Mesothelial cell of epicardium (in vitro differentiated cells): ENCODE measurements around the gene DDX3X. TPM values are rescaled to one million over a fixed set of nuclear protein-coding genes. Genes with fewer than 3 reads are reported as not detected.

ENCODE experiments used
- DNase-seq, 2 experiments: peaks; one replicate each; pipeline ENCODE4 v3.0.0; 2021; ENCODE audit warnings: low spot score in 2 of 2; ENCODE audit not compliant: unreplicated experiment in 2 of 2
- H3K27ac Mint-ChIP-seq: 2 replicates; pipeline ENCODE4 v1.8.0; 2021; ENCODE audit warnings: mixed read lengths
- H3K27me3 Mint-ChIP-seq: 2 replicates; pipeline ENCODE4 v1.8.0; 2021; ENCODE audit warnings: low read depth, mixed read lengths
- H3K36me3 Mint-ChIP-seq: 2 replicates; pipeline ENCODE4 v1.8.0; 2021; ENCODE audit warnings: mixed read lengths
- H3K4me1 Mint-ChIP-seq: 2 replicates; pipeline ENCODE4 v1.8.0; 2021; ENCODE audit warnings: mixed read lengths
- H3K4me3 Mint-ChIP-seq: 2 replicates; pipeline ENCODE4 v1.8.0; 2021; ENCODE audit warnings: mild to moderate bottlenecking, moderate library complexity, mixed read lengths
- H3K9me3 Mint-ChIP-seq: 2 replicates; pipeline ENCODE4 v1.8.0; 2021; ENCODE audit warnings: mixed read lengths
- total RNA-seq: library from RNA; stranded (reverse); gene quantifications from 3 replicates; pipeline ENCODE4 v1.2.1, GENCODE V29; 2021
- TF ChIP-seq, protein P1 (sequence below): fragments of 200-600 bp; sonication (generic); IDR thresholded peaks from one replicate; pipeline ENCODE4 v1.5.0; 2021; ENCODE audit warnings: antibody characterized with exemption; ENCODE audit not compliant: unreplicated experiment

The DDX3X gene
- total RNA-seq, 1 donor from 2014 or later, result 303 TPM

DNA sequence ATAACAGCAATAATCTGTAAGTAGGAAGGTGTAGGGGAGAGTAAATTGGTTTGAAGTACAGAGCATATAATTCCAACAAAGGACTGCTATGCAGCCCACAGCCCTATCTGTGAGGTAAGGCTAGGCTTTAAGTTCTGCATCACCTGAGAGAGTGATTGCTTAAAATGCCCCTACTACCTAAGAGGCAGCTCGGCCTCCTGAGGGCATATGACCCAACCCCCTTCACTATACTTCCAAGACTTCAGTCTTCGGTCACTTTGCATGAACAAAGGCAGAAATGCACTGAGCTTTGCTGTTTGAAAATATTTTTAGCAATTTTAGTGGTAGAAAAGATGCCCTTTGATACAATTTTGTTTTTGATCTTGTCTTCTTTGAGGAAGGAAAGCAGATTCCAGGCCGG is 4.9 kb upstream of the DDX3X start:
- Mint-ChIP-seq H3K4me3 (no peak overlapping the region), H3K27ac (no peak overlapping the region), H3K9me3 (peaks cover 9% of the 10 kb centered on the region), H3K36me3 (no peaks in the 10 kb centered on the region), H3K27me3 (no peaks in the 10 kb centered on the region), H3K4me1 (peaks cover 6% of the 10 kb centered on the region)
- DNase-seq, result no peak
- TF ChIP-seq, protein P1, sequence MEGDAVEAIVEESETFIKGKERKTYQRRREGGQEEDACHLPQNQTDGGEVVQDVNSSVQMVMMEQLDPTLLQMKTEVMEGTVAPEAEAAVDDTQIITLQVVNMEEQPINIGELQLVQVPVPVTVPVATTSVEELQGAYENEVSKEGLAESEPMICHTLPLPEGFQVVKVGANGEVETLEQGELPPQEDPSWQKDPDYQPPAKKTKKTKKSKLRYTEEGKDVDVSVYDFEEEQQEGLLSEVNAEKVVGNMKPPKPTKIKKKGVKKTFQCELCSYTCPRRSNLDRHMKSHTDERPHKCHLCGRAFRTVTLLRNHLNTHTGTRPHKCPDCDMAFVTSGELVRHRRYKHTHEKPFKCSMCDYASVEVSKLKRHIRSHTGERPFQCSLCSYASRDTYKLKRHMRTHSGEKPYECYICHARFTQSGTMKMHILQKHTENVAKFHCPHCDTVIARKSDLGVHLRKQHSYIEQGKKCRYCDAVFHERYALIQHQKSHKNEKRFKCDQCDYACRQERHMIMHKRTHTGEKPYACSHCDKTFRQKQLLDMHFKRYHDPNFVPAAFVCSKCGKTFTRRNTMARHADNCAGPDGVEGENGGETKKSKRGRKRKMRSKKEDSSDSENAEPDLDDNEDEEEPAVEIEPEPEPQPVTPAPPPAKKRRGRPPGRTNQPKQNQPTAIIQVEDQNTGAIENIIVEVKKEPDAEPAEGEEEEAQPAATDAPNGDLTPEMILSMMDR, result no peak

GRCh38 chrX:41332005-41332404 is 2.0 kb upstream of the DDX3X start:
- peak overlapping the region; percentile 95 for H3K27ac Mint-ChIP-seq
- H3K4me1 Mint-ChIP-seq, result peaks cover 10% of the 10 kb centered on the region
- no peaks in the 10 kb centered on the region for H3K36me3 Mint-ChIP-seq
- H3K9me3 Mint-ChIP-seq, result peaks cover 7% of the 10 kb centered on the region
- TF ChIP-seq, protein P1, result no peak
- H3K4me3 Mint-ChIP-seq, result peak overlapping the region; percentile 90
- H3K27me3 Mint-ChIP-seq, result no peaks in the 10 kb centered on the region
- no peak for DNase-seq

DNA sequence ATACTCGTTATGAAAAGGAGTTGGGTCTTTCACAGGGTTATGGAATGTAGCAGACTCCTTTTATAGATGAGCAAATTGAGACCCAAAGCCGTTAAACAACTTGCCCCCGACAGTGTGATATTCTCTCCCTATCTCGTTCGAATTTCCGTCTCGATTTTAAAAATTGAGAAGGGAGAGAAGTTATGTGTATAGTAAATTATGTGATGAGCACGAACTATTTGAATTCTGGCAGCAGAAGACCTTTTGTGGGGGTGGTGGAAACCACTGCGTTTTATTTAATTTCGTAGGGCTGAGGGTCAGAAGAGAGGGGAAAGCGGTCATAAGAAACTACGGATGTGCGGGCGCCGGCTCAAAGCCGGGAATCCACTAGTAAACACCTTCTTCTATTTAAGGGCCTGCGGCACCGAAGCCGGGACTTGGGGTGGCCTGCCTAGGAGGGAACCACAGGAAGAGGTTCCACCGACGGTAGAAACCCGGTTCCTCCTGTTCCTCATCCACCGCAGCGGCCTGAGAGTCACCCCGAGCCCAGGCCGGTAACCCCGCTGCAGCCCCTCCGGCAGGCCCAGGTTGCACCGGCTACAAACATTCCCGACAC is 1.5 kb upstream of the DDX3X start:
- H3K4me3 Mint-ChIP-seq, result peak overlapping the region; percentile 90
- no peaks in the 10 kb centered on the region for H3K36me3 Mint-ChIP-seq
- TF ChIP-seq, protein P1, result no peak
- H3K27ac Mint-ChIP-seq, result peak overlapping the region; percentile 95
- peaks cover 15% of the 10 kb centered on the region for H3K4me1 Mint-ChIP-seq
- DNase-seq, result no peak
- peaks cover 3% of the 10 kb centered on the region for H3K9me3 Mint-ChIP-seq
- H3K27me3 Mint-ChIP-seq, result no peaks in the 10 kb centered on the region

- Mint-ChIP-seq H3K36me3 (no peaks in the 10 kb centered on the region), H3K4me3 (peak overlapping the region; percentile 90), H3K4me1 (peaks cover 21% of the 10 kb centered on the region), H3K9me3 (peaks cover 3% of the 10 kb centered on the region), H3K27me3 (no peaks in the 10 kb centered on the region), H3K27ac (peak overlapping the region; percentile 100)
- TF ChIP-seq, protein P1, result no peak
- peak; percentile 68 to 80 for DNase-seq
Observed at GRCh38 chrX:41333003-41333743, 789 bp upstream of the DDX3X start.

- peaks cover 26% of the 10 kb centered on the region for H3K4me1 Mint-ChIP-seq
- no peaks in the 10 kb centered on the region for H3K27me3 Mint-ChIP-seq
- TF ChIP-seq, protein P1, result no peak
- peak overlapping the region; percentile 90 for H3K4me3 Mint-ChIP-seq
- peak; percentile 57 to 78 for DNase-seq
- peak overlapping the region; percentile 100 for H3K27ac Mint-ChIP-seq
- peaks cover 5% of the 10 kb centered on the region for H3K9me3 Mint-ChIP-seq
- H3K36me3 Mint-ChIP-seq, result peaks cover 3% of the 10 kb centered on the region
Observed at GRCh38 chrX:41334363-41335197, 618 bp downstream of the DDX3X start.
